HepG2 (cell line): ENCODE measurements around the gene IDNK. TPM values are rescaled to one million over a fixed set of nuclear protein-coding genes. Genes with fewer than 3 reads are reported as not detected.

Source experiments
- BCL6 ChIP-seq: IDR thresholded peaks from 2 replicates; pipeline ENCODE4 v1.6.1; 2016; ENCODE audit warnings: missing genetic modification reagents, missing compliant biosample characterization
- DZIP1 ChIP-seq: sonication (generic); formaldehyde crosslinking; IDR thresholded peaks from 2 replicates; pipeline ENCODE4 v1.5.0; 2020; ENCODE audit warnings: mild to moderate bottlenecking, missing genetic modification reagents
- MLLT10 ChIP-seq: sonication (generic); formaldehyde crosslinking; IDR thresholded peaks from 2 replicates; pipeline ENCODE4 v1.4.0; 2020; ENCODE audit warnings: missing genetic modification reagents
- NFRKB ChIP-seq: fragments of 450-650 bp; IDR thresholded peaks from 2 replicates; pipeline ENCODE4 v1.6.1; 2017
- SRF ChIP-seq: IDR thresholded peaks from 2 replicates; pipeline ENCODE4 v1.6.1; 2011; ENCODE audit warnings: mild to moderate bottlenecking, low read depth, low read length, moderate library complexity
- SSRP1 ChIP-seq: IDR thresholded peaks from 2 replicates; pipeline ENCODE4 v1.6.1; 2016; ENCODE audit warnings: control low read depth
- ZBTB40 ChIP-seq, 2 experiments: fragments of 450-650 bp in 1 of 2; sonication (generic) in 1 of 2; formaldehyde crosslinking in 1 of 2; IDR thresholded peaks; 2 replicates each; pipeline versions ENCODE4 v1.6.1 to v1.8.0; 2016 to 2022; ENCODE audit warnings: antibody characterized with exemption in 1 of 2, mild to moderate bottlenecking in 1 of 2, missing genetic modification reagents in 1 of 2
- ZBTB44 ChIP-seq: sonication (generic); formaldehyde crosslinking; IDR thresholded peaks from 2 replicates; pipeline ENCODE4 v1.4.0; 2020; ENCODE audit warnings: missing genetic modification reagents
- ZBTB46 ChIP-seq: sonication (generic); formaldehyde crosslinking; IDR thresholded peaks from 2 replicates; pipeline ENCODE4 v1.4.0; 2020; ENCODE audit warnings: mild to moderate bottlenecking, missing genetic modification reagents, borderline replicate concordance
- ZFP1 ChIP-seq: IDR thresholded peaks from 2 replicates; pipeline ENCODE4 v1.6.1; 2016
- ZFX ChIP-seq: sonication (generic); formaldehyde crosslinking; IDR thresholded peaks from 2 replicates; pipeline ENCODE4 v1.4.0; 2020; ENCODE audit warnings: mild to moderate bottlenecking, low read depth, missing genetic modification reagents, moderate library complexity
- ZNF644 ChIP-seq: IDR thresholded peaks from 2 replicates; pipeline ENCODE4 v1.6.1; 2016; ENCODE audit warnings: low read depth
- ZNF7 ChIP-seq: IDR thresholded peaks from 2 replicates; pipeline ENCODE4 v1.6.1; 2016; ENCODE audit warnings: missing biosample characterization, missing genetic modification reagents
- ZNF75D ChIP-seq: sonication (generic); formaldehyde crosslinking; IDR thresholded peaks from 2 replicates; pipeline ENCODE4 v1.8.1; 2023; ENCODE audit warnings: missing genetic modification reagents, mild to moderate bottlenecking, borderline replicate concordance
- polyA plus RNA-seq, 8 experiments: library from polyadenylated mRNA; depleted of rRNA in 3 of 8; stranded (reverse) in 7 of 8; unstranded in 1 of 8; fragments of >200 nt; fragmentation: Illumina TruSeq in 4 of 8; extraction: Trizol in 4 of 8; gene quantifications; 2 replicates each; pipeline versions ENCODE4 v1.2.1 to v1.2.3, GENCODE V29; 2011 to 2016; ENCODE audit warnings: low read depth in 4 of 8, missing spikeins in 1 of 8, mixed read lengths in 1 of 8; ENCODE audit not compliant: insufficient read depth in 1 of 8
- total RNA-seq, 5 experiments: library from RNA; depleted of rRNA; stranded (reverse); fragments of >200 nt; fragmentation: Illumina TruSeq; extraction: Trizol; gene quantifications; 2 replicates each; pipeline ENCODE4 v1.2.3, GENCODE V29; 2016; ENCODE audit warnings: low read depth in 1 of 5

IDNK gene
- total and polyA plus RNA-seq, 2 of the 13 experiments (the other 11 are each of a cell fraction or from before 2014, with no cell fraction given), result 3.1 to 4.8 TPM

- no peak for TF ChIP-seq DZIP1
- no peak for TF ChIP-seq ZBTB46 (CRISPR knock-in tag)
- peak; percentile 89 for TF ChIP-seq SRF
- peak; percentile 88 for TF ChIP-seq ZFX (CRISPR knock-in tag)
- no peak for TF ChIP-seq SSRP1
- no peak for TF ChIP-seq NFRKB
- 0 out of 2 replicates have a peak, but pooled peaks have one; percentile 30 for TF ChIP-seq ZFP1
- no peak for TF ChIP-seq MLLT10 (CRISPR knock-in tag)
- TF ChIP-seq ZBTB40 (IDR thresholded peaks at IDR 0.05), result no peak
- no peak; the same call in 1 of the 2 replicates for TF ChIP-seq ZBTB40 (CRISPR knock-in tag; IDR thresholded peaks at IDR 0.05)
- TF ChIP-seq BCL6 (CRISPR knock-in tag), result peak; percentile 57
- TF ChIP-seq ZNF75D (CRISPR knock-in tag), result no peak
- no peak for TF ChIP-seq ZNF7
- TF ChIP-seq ZBTB44 (CRISPR knock-in tag), result no peak
- peak; percentile 92 for TF ChIP-seq ZNF644
Observed at GRCh38 chr9:83629433-83630104, 6.6 kb downstream of the IDNK start (continued).
